ENCODE measurements around the gene ATP6V0A4.
"Not testable (repeated sequence)": the region's sequence is repeated elsewhere in the genome, so short reads cannot be mapped to it uniquely, and the experiment has no call there.

The ATP6V0A4 gene

GRCh38 chr7:138801256-138801655 lies 3.3 kb upstream of the ATP6V0A4 start:
- DNase-seq = no peak

DNA sequence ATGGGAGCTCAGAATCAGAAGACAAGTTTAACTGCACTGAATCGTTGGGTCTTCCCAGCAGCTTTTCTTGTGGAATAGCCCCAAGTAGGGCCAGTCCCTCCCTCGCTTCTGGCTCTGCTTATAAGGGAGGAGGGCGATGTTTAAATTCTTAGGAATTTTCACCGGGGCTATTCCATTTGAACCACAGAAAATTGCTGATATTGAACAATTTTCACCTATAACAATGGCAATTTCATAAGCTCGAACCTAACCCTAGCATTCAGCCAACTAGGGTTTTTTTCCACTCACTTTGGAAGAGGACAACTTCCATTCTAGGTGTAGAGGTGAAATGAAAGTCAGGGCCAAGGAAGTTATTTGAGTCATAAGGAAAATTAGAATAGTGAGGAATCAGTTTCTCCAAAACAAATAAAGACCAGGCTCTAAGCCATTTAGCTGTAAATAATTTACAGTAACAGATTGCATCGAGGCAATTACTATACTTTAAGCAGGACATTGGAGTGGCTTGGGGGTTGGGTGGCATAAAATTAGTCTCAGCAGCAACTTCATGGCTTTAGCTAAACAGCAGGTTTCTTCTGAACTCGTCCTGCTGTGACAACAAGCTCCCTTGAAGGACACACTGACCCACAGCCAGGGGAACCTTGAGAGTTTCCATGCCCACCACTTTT lies 1.5 kb upstream of the ATP6V0A4 start:
- DNase-seq = no peak

GRCh38 chr7:138798836-138799235 lies 840 bp upstream of the ATP6V0A4 start:
- DNase-seq = no peak

- DNase-seq = not testable (repeated sequence)
Observed at GRCh38 chr7:138797046-138797445, 950 bp downstream of the ATP6V0A4 start.

DNA sequence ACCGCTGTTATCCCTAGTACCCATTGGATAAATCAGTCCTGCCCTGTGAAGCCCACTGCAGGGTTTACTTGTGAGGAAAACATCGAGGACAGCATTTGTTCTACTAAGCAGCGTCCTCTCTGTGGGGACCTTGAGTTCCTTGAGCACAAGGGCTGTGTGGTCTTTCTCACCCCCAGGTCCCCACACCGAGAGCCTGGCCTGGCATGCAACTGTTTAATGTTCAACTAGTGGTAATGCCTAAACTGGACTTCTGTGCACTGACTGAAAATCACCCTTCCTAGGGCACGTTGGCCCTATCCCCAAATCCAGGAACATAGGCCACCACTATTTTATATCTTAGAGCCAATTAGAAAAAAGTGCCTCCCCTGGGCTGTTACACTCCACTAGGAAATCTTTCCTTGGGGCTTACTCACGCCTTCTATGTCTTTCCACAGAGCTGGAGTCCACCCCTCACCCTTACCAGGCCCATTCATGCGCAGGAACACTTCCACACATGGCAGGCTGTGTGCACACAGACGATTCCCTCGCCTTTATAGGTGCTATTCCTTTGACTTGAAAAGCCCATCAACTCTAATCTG lies 1.9 kb downstream of the ATP6V0A4 start:
- DNase-seq = no peak

GRCh38 chr7:138785587-138786437 lies 12.2 kb downstream of the ATP6V0A4 start:
- no peak for DNase-seq

DNA sequence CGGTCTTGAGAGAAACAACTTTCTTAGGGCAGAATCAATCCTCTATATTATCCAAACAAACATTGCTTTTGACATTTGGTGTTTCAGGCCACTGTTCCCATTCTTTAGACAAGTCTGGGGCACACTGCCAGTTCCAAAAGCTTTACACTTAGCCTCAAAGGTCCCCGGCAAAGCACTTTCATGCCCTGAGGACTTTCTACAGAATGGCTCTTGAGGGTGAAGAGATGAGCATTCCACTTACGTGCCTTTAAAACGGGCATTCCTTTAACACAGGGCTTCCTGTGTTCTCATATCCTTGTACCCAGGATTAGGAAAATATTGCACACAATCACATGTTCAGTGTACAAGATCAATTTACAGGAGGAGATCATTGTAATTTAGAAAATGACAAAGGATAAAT lies 13.3 kb downstream of the ATP6V0A4 start:
- no peak for DNase-seq

GRCh38 chr7:138781004-138781403 lies 17.0 kb downstream of the ATP6V0A4 start:
- DNase-seq = no peak

DNA sequence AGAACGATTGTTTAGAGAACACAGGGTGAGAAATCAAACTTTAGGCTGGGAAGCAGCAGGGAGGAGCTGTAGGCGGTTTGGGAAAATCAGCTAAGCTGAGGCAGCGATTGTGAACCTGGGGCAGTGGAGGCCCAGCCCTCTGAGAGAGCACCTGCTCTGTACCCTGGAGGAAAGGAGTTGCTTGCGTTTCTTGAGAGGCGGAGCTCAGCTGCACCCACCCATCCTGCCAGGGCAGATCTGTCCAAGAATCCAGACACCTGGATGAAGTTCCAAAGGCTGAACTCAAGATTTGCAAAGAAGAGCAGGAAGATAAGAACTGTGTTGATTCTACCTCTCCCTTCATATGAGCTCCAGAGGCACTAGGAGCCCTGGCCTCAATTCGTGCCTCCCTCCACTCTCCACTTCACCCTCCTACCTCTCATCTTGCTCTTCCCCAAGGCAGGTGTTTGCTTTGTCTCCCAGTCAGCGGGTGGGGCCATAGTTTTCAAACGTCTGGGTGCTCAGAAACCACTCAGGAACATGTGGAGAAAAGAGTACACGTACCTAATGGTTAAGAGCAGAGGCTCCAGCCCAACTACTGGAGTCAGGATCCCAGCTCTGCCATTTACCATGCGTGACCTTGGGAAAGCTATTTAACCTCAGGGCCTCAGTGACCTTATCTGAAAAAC lies 21.7 kb downstream of the ATP6V0A4 start:
- no peak for DNase-seq

- DNase-seq = no peak
Observed at GRCh38 chr7:138773817-138774216, 24.2 kb downstream of the ATP6V0A4 start.

DNA sequence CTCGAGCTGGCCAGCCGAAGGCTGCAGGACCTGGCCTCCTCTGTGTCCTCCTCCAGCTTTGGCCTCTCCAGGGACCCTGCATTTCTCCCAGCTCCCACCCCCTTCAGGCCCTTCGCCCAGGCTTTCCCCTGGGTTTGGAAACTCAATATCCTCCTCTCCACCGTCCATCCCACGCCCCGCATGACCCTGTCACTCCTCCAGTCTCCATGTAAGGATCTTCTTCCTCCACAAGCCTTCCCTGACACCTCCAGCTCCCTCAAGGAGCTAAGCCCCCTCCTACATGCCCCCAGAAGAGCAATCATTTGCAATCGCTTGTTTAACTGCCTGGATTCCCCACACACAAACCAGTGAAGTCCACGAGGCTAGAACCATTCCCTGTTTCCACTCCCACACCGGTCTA lies 24.8 kb downstream of the ATP6V0A4 start:
- DNase-seq = no peak

- DNase-seq = no peak
Observed at GRCh38 chr7:138770904-138771303, 27.1 kb downstream of the ATP6V0A4 start.

GRCh38 chr7:138768241-138768640 lies 29.8 kb downstream of the ATP6V0A4 start:
- DNase-seq = no peak

- DNase-seq = no peak
Observed at GRCh38 chr7:138756591-138757242, 41.3 kb downstream of the ATP6V0A4 start.

- DNase-seq = no peak
Observed at GRCh38 chr7:138755842-138756590, 42.0 kb downstream of the ATP6V0A4 start.

- no peak for DNase-seq
Observed at GRCh38 chr7:138755331-138755747, 42.7 kb downstream of the ATP6V0A4 start.

GRCh38 chr7:138753610-138754009 lies 44.4 kb downstream of the ATP6V0A4 start:
- no peak for DNase-seq

DNA sequence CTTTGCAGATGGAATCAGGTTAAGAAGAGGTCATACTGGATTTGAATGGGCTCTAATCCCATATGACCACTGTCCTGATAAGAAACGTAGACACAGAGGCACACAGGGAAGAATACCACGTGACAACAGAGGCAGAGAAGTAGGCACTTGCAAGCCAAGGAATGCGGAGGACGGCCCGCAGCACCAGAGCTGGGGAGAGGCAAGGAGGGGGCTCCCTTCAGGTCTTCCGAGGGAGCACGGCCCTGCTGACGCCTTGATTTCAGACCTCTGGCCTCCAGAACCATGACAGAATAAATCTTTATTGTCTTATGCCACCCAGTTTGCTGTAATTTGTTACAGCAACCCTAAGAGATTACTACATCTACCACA lies 44.9 kb downstream of the ATP6V0A4 start:
- no peak for DNase-seq

DNA sequence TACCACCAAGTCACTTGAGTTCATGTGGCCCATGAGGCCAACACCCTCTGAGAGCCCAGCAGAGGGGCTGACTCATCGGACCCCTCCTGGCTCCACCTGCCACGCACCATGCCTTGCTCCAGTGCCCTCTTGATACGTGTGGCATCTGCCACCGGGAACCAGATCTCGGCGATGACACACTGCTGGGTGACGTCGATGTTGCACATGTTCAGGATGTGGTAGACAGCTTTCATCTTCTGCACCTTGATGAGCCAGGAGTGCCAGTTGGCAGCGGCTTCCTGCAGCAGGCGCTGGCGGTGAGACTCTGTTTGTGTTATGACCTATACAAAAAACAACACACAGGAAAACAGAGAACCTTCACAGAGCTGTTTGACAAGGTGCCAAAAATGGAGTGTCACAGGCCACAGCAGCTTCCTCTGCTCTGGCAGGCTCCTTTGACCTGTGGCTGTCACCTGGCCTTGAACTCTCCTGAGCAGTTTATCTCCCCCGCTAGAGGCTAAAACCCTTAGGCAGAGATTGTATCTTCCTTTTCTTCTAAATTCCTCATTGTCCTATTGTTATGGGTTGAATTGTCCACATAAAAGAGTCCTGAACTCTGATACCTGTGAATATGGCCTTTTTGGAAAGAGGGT lies 45.4 kb downstream of the ATP6V0A4 start:
- peak; percentile 39 for DNase-seq

DNA sequence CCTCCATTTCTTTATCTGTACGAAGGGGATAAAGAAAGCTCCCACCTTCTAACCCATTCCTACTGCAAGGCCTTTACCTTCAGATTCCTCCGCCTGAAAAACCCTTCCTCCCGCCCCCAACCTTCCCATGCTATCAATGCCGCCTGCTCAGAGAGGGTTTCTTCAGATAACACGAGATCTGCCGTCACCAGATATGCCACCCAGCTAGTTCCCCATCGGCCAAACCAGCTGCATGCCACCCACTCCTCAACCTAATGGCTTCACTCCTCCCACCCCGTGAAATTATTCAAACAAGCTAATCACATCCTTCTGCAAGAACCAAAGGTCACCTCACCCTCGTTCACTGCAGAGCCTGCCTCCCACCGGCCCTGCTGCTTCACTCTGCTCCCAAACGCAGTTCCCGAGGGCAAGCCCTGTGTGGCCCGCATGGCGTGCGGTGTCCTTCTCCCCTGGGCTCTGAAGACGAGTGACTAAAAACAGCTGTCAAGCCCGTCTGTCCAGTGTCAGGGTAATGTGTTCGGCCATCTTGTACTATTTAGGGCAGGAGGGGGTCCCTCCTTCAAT lies 47.0 kb downstream of the ATP6V0A4 start:
- no peak for DNase-seq

DNA sequence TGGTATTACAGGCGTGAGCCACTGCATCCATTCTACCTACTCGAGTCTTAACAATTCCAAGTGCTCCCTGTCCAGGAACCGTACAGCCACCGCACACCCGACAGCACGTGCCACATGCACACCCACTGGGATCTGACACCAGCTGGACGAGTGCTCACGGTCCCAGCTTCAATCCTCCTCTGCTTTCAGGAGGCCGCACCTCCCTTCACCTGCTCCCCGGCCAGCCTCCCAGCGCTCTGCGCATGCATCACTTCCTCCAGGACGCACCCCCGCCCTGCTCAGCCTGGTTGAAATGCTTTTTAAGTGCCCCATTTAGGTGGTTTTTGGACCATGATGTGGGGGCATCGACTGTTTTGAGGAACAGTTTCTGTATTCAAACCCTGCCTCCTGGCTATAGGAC lies 47.5 kb downstream of the ATP6V0A4 start:
- no peak for DNase-seq

All from femur (tissue), 1 donor.